Measurements from ENCODE around the gene FAM83G.

GRCh38 chr17:18980682-18981334, 23.8 kb downstream of the FAM83G start:
- TF ChIP-seq CTCF (IDR thresholded peaks at IDR 0.05) (no peak), POLR2A (IDR thresholded peaks at IDR 0.05) (no peak)
